HG03457 (cell line): Measurements from ENCODE around the gene SS18L1.

Experiments used
- ATAC-seq: cut with Tn5 transposase; IDR thresholded peaks from one replicate; pipeline ENCODE4 v1.9.1; 2021; ENCODE audit warnings: moderate number of reproducible peaks; ENCODE audit not compliant: unreplicated experiment

The SS18L1 gene

DNA sequence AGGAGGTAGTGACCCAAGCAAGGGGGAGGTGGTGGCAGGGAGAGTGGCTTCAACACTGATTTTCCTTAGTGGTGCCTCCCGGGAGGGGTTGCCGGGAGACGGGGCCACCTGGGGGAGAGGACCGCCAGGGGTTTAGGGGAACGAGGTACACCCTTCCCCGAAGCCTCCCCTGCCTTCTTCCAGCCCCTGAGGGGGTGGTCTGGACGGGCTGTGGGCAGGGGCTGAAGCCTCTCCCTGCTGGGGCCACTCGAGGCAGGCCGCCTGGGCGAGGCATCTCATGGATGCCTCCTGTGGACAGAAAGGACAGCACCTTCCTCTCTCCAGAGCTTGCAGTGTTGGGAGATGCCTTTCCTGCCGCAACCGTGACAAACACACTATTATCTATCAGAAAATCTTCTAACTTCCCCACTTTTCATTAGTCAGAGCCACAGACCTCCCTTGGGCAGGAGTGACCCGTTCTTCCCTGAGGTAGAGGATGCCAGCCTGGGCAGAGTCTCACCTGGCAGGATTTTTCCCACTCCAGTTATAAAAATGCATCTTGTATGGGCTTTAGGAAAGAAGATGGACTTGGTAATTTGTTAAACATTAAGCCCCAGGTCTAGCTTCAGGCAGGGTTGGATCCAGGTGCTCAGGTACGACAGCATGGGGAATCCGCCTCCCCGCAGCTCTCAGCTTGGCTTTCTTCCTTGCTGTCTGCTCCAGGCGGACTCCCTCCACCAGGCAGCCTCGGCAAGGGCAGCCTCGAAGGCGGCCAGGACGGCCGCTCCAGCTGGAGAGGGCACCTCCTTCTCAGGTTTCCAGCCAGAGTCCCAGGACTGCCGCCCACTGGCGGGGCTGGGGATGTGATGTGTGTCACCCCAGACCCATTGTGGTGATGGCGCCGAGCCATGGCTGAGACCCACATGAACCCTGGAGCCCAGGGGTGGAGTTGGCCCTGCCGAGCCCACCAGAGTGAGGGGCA is 65.5 kb downstream of the SS18L1 start:
- ATAC-seq = no peak

DNA sequence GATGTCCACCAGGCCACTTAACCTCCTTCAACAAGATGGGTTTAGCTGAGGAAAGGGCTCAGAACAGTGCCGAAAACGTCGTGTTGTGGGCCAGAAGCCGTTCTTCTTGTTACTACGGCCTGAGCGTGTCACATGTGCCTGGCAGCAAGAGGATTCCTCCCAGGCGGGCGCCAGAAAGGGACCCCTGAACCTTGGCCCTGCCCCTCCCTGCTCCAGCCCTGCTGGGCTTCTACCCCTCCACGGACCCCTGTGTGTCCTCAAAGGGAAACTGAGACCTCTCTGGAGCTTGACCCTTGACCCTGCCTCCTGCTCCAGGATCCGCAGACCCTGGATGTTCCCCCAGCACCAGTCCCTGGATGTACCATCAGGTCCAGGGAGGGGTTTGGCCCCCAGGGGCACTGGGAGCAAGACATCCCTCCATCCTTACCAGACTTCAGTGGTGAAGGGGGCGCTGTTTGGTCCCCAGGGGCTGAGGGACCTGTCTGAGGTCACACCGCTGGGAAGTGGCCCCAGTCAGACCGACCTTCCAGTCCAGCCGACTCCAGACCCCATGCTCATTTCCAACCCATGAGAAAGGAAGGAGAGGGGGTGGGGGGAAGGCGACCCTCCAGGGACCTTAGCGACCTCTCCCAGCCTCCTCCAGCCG is 66.4 kb downstream of the SS18L1 start:
- no peak for ATAC-seq

DNA sequence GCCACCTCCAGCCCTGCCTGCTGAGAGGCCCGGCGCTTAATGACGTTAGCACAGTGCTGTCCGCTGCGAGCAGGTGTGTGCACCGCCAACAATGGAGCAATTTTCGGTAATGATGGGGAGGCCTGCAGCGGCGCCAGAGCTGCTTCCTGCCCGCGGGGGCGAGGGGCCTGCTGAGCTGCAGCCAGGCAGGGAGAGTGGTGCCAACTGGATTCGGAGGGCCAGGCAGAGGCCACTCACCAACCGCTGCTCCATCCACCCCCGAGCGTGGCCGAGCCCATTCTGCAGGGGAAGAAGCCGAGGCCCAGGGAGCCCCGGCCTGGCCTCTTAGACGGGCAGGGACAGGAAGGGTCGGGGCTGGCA is 66.9 kb downstream of the SS18L1 start:
- no peak for ATAC-seq

DNA sequence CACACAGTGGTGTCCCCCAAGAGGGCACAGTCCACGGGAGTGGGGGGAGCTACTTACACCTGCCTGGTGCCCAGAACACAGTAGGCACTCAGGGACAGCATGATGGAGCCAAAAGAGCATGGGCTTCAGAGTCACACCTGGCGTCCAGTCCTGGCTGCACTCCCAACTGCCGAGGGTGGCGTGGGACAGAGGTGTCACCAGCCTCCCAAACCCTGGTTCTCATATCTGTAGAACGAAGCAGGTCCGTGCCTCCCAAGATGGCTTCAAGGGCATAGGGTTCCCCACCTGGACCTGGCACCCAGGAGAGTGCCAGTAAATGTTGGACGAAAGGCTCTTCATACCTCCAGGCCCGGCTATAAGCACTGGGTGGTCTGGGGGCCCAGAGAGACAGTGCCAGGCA is 67.6 kb downstream of the SS18L1 start:
- ATAC-seq = no peak

DNA sequence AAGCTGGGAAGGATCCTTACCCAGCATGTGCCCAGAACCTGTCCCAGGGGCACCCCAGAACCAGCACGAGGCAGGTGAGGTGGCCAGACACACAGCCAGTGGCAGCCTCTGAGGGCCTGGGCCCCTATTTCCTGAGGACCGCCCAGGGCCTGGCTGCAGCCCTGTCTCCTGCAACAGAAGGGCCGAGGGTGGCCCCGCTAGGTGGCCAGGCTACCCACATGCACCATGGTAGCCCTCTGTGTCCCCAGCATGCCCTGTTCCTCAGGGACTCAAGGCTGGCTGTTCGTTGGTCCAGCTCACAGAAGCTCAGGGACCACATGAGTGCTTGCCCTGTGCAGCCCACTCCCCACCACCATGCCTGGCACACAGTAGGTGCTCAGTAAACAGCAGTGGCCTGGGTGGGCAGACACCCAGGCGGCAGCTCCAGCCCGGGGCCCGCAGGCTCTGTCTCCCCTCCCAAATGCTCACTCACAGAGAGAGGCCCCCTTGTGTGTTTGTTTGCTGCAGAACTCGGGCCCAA is 68.3 kb downstream of the SS18L1 start:
- no peak for ATAC-seq

DNA sequence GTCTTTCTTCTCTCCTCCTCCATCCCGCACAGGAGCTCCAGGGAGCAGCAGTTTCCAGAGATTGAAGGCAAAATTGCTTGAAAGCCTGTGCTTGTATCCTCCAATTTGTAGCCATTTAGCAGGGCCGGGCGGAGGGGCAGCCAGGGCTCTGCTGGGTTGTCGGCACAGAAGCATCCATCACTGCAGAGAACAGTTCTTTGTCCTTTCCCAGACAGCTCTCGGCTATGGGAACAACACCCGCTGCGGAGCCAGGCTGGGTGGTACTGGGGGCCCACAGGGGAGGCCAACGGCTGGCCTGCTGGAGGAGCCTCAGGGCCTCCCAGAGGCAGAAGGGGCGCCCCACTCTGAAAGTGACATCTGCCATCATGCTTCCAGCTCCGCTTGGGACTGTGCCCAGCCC is 68.7 kb downstream of the SS18L1 start:
- ATAC-seq = no peak

DNA sequence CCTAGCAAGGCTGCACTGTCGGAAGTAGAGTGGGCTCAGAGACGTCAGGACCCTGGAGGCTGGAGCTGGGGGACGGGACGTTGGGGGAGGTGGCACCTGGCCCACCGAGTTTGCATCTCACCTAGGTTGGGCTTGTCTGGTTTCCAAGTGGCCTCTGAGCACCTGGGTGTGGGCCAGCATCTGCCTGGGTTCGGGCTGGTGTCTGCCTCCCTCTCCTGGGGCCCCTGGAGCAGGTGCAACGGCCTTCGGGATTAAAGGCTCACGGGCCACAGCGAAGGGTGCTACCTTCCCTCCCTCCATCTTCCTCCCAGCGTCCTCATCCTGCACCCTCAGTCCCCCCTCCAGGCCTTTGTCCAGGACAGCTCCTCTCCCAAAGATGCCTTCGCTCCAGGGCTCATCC is 70.5 kb downstream of the SS18L1 start:
- no peak for ATAC-seq

DNA sequence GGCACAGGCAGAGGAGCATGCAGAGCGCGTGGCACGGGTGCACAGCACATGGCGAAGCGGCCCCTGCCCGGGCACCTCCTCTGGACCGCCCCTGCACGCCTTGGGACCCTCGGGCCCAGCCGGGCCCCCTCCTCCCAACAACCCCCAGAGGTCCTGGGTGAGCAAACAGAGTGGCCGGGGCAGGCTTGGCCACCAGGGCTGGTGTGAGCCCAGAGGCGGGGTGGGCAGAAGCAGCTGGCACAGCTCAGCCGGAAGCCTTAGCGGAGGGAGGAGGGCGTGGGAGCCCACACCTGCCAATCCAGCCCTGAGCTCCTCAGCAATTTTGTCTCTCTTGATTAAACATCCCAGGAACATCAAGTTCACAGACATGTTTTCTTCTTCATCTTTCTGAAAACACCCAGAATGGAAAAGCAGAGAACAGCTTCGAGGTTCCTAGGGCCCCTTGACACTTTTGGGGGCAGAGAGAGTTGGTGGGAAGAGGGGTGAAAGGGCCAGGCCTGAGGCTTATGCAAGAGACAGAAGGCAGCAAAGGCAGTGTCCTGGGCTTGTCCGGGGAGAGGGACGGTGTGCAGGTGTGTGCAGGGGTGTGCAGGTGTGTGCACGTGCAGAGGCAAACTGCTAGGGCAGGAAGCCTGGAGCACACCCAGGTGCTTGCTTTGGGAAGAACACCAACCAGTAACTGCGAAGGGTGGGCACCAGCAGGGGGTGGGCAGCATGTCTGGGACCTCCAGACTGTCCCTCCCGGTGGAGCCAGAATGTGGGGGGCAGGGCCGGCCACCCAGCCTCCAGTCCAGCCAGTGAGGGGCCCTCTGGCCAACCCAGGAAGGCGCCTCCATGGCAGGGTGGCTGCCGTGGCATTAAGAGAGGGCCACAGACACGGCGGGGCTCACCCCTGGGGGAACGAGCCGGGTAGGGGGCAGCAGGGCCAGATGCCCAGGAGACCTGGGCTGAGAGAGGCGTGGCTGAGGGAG is 71.7 kb downstream of the SS18L1 start:
- no peak for ATAC-seq

DNA sequence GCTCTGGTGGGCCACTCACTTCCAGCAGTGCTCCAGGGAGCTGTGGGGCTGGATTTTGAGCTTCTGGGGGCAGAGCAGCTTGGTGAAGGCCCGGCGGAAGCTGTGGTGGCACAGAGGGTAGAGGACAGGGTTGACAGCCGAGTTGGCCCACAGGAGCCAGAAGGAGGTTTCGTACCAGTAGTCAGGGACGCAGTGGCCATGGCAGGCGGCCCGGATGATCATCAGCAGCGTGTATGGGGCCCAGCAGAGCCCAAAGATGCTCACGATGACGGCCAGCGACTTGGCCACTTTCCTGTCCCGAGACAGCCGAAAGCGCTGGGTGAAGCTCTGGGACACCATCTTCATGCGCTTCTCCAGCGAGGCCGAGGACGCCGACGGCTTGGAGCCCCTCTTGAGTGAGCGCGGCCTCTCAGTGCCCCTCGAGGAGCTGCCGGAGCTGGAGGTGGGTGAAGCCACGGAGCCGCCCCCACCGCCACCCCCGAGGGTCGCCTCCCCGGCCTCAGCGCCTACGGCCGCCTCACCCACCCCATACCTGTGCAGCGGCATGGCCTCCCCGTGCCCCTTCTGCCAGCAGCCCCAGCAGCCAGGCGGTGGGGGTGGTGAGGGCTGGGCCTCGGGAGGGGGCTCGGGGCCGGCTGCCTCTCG is 72.5 kb downstream of the SS18L1 start:
- ATAC-seq = no peak

DNA sequence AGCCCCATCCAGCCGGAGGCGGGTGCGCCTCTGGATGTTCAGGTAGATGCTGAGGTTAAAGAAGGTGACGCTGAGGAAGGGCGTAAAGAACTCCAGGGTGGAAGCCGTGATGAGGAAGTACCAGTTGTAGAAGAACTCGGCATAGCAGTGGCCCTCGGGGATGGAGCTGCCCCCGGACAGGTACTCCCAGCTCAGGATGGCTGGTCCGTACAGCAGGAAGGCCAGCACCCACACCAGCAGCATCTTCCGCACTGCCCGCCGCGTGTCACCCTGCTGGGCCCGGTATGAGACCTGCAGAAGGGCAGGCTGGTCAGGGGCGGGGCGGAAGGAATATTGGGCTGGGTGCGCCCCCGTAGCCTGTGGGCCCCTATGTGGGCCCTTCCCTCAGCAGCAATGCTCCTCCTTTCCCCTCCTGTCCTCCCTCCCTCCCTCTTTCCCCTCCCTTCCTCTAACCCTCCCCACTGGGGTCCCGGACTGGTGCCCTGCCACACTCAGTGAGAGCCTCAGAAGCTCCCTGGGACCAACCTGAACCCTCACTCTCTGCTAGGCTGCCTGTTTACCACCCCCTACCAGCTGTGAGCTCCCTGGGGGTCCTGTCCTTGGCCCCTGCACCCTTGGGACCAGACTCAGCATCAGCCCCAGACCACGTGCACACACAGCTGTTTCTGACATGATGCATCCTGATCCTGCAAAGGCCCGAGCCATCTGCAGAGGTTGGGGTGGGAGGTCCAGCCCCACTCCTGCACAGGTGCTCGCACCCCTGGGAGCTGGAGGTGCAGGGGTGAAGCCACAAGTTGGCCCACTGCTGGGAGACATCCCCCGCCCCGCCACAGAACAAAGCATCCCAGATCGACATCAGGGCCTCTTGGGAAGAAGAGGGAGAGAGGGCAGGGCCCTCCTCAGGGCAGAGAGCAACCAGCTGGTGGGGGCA is 73.3 kb downstream of the SS18L1 start:
- no peak for ATAC-seq

DNA sequence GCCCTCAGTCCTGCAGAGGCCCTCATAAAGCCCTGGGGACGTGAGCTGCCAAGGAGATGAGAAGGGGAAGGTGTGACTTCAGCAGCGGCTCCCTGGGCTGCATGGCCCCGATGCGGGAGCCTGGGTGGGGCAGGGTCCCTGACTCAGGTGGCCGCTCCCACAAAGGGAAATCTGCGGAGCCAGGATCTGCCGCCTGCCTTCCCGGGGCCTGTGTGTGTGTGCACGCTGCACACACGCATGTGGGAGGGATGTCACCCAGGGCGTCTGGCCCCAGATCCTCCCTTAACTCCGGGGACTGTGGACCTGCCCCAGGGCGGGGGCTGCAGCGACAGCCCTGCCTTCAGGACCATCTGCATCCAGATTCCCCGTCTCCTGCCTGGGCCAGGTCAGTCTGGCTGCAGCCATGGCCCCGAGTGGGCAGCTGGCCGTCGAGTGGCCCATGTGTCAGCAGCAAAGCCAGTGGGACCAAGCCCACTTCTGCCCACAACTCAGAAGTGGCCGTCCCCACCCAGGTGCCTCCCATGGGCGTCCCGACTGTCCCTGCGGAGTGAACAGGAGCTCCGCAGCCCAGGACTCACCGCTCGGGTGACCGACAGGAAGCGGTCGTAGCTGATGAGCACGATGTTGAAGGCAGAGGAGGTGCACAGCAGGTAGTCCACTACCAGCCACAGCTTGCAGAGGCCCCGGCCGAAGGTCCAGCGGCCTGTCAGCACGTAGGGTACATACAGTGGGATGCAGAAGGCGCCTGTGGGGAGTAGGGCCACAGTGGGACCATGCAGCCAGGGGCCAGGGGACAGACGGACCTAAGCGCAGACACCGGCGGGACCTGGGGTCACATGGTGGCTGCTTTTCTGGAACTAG is 74.6 kb downstream of the SS18L1 start:
- no peak for ATAC-seq

DNA sequence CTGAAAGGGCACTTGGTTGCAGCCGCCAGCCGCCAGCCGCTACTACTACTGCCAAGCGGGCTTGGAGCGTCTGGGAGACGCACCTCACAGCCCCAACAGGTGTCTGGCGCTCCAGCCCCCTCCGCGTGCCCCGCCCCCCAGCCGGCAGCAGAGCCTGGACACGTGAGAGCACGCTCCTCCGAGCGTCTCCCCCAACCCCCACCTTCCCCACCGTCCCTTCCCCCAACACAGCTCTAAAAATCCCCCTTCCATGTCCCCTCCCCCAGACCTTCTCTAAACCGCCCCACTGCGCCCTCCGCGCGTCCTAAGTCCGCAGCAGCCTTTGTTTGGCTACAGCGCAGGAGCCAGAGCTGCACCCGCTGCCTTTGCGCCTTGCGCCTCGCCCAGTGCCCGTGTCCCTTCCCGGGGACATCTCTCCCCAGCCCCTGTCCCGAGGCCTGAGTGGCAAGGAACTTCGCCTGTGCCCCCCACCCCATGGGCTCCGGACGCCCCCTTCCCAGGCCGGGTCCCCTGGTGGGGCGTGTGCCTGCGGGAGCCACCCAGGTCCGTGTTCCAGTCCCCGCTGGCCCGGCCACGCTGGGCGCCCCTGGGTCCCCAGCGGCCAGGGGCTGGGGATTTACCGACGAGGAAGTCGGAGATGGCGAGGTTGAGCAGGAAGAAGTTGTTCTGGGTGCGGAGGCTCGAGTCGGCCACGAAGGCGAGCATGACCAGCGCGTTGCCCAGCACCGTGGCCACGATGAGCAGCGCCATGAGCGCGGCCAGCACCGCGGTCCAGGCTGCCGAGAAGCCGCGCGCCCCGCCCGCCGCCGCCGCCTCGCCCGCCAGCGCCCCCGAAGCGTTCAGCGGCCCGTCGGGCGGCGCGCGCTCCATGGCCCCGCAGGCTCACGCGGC is 75.8 kb downstream of the SS18L1 start:
- no peak for ATAC-seq

DNA sequence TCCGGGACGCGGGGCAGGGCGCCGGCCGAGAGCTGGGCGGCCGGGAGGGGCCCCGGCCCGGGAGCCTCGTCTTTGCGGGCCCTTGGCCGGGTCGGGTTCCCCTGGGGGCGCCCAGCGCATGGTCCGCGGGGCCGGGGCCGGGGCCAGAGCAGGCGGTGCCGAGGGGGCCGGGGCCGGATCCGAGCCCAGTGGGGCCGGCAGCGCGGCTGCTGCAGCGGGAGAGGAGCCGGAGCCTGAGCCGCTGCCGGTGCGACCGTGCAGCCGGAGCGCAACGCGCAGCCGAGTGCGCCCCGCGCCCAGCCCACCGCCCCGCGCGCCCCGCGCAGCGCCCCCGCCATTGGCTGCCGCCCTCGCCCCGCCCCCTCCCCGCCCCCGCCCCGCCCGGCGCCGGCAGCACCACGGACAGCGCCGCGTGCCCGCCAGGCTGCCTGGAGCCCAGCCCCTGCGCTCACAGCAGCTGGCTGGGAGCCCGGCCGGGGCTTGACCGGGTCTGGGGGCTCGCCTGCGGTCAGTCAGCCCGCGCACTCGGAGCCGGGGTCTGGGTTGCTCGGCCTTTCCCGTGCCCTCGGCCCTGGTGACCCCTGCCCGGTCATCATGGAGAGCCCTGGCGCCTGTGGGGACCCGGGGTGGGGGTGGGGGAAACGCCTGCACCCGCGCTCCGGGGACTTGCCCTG is 76.6 kb downstream of the SS18L1 start, which contains the start of gene HRH3:
TSS of gene HRH3 (minus strand) at position 287 of the 674 bp plus-strand sequence. CDS start 308 bp downstream, outside the sequence.
- ATAC-seq = no peak

DNA sequence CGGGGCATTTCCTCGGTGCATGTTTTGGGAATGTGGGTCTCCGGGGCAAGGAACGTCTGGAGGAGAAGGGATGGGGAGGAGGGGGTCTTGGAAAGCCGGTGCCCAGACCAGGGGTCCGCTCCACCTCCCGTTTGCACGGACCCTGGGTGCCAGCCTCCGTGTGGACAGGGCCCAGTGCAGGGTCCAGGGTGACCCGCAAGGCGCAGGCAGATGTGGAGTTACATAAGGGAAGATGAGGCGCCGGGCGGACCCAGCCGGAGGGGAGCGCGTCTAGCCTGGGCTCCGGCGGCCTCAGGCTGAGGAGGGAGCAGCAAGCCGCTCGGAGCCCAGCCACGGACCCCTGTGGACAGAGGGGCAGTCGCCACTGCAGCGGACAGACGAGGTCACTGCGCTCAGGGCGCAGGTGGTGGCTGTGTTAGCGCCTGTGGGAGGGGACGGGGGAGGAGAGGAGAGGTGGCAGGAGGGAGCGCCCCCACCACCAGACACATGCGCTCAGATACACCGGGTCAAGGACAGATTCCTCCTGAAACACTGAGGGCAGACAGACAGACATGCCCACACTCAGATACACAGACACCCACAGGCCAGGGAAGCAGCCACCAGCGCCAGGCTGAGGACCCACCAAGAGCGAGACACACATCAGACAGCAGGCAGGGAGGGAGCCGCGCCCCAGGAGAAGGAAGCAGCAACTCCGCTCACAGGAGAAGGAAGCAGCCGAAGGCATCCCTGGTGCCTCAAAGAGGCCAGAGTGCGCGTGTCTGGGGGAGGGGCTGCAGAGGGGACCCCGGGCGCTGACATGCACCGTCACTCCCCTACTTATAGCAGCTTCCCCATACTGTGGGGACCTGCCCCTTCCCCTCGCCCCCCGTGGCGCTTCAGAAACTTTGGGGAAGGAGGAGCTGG is 77.3 kb downstream of the SS18L1 start:
- no peak for ATAC-seq

DNA sequence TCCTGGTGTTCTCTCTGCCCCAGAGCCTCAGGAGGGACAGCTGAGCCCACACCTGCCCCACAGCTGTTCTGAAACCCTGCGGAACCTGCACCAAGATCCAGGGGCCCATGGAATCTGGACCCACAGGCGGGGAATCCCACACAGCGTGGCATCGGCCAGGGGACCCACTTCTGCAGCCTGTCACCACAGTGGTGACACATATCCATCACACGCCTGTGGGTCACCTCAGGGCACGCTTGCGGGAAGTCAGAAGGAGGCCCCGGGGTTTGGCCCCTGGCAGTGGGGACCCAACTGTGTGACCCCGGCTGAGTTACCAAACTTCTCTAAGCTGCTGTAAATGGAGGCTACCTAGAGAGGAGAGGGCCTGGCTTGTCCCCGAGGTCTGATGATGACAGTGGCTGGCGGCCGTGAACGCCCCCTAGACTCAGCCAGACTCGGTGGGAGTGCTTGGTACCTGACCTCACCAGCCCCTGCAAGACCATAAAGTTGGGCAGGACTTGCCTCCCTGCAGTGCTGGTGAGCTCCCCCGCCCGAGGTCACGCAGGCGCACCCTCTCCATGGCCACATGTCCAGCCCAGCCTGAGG is 78.8 kb downstream of the SS18L1 start:
- no peak for ATAC-seq
